ENCODE data around the gene FANCC.

Gene FANCC

DNA sequence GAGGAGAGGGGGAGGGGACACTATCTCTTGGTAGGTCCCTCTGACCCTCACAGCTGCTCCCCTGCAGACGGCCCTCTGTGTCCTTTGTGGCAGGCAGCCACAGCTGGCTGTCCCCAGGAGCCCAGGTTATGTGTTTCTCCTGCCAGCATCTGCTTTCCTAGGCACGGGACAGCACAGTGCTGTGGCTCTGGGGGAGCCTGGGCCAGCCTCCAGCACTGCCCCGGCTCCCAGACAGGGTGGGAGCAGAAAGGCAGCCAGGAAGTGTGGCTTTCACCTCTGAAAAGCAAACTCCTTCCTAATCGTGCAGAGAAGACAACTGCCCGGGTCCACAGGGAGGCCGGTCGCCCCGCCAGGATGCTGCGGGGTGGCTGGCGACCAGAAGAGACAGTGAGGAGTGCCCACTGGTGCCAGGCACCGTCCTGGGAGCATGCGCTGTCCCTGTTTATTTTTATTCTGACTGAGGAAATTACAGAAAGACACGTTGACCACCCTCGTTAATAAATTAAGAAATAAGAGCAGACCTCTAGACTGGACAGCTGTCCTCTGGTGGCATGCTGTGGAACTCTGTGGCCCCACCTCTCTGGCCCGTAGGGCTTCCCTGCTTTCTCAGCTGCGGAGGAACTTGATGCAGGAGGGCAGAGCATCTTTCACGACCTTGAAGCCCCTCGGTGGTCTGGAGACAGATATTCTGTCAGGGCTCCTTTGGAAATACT is 240.3 kb downstream of the FANCC start:
- no peak overlapping the region for H3K27ac ChIP-seq (ENCODE audit: low read length, poor library complexity, severe bottlenecking)
- H2AFZ ChIP-seq (ENCODE audit: low read depth, low read length) = no peak overlapping the region
- H3K79me1 ChIP-seq (replicated peaks; ENCODE audit: low read length, poor library complexity, severe bottlenecking) = peaks cover 23% of the 10 kb centered on the region
- H3K4ac ChIP-seq (ENCODE audit: low read depth in 1 of 2, low read length in 2 of 2) = peak overlapping the region in 1 of 2 experiments; percentile 20
- WGBS = 90% methylated on average over 18 of the region's 18 CpGs
- no peaks in the 10 kb centered on the region for H3K27me3 ChIP-seq (ENCODE audit: control insufficient read depth in 1 of 2, insufficient read depth in 1 of 2, low read length in 2 of 2)
- H3K18ac ChIP-seq (ENCODE audit: low read depth in 1 of 2, low read length in 2 of 2) = no peak overlapping the region
- no peak overlapping the region for H3K4me2 ChIP-seq (ENCODE audit: low read length, poor library complexity, severe bottlenecking)
- no peak overlapping the region for H2AK5ac ChIP-seq (ENCODE audit: low read length, severe bottlenecking)
- H3K9me3 ChIP-seq (ENCODE audit: control insufficient read depth, low read length) = no peaks in the 10 kb centered on the region
- peaks cover 43 to 76% of the 10 kb centered on the region in 2 experiments for H3K36me3 ChIP-seq (ENCODE audit: control insufficient read depth in 1 of 2, insufficient read depth in 2 of 2, low read depth in 1 of 2, low read length in 2 of 2)
- no peak for DNase-seq
- peak overlapping the region; percentile 15 for H2BK15ac ChIP-seq (ENCODE audit: low read depth, poor library complexity, severe bottlenecking)
- no peak overlapping the region for H2BK120ac ChIP-seq (ENCODE audit: low read depth, low read length)
- H3K14ac ChIP-seq (ENCODE audit: low read length in 2 of 2) = no peak overlapping the region
- H3K4me1 ChIP-seq (ENCODE audit: control insufficient read depth, insufficient read depth, low read depth, low read length) = peaks cover 21% of the 10 kb centered on the region
- H2BK5ac ChIP-seq (ENCODE audit: low read depth, low read length, poor library complexity, severe bottlenecking) = no peak overlapping the region
- H3K4me3 ChIP-seq (ENCODE audit: insufficient read depth in 1 of 2, low read depth in 1 of 2, low read length in 2 of 2) = no peak overlapping the region
- H3K23ac ChIP-seq (ENCODE audit: low read length in 2 of 2) = no peak overlapping the region
- no peak overlapping the region for H4K91ac ChIP-seq (ENCODE audit: low read length)
- no peak overlapping the region for H3K9ac ChIP-seq (ENCODE audit: low read length)
- H2BK12ac ChIP-seq (ENCODE audit: low read length in 2 of 2) = no peak overlapping the region
- no peak overlapping the region for H4K8ac ChIP-seq (ENCODE audit: low read length)

DNA sequence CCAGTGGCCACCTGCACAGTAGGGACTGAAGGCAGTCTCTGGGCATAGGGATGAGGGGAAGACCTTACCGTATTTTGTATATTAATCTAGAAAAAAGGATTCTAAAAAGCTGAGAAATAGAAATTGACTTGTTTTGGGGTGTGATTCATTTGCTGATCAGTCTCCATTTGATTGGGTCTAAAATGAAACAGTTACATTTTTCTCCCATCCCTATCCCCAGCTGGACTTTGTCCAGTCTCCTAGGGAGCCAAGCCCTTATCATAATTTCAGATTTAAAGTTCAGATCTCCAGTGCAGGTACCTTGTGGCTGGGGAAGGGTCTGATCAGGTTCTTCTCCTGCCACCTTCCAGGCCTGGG is 240.8 kb downstream of the FANCC start:
- 100% methylated on average over 1 of the region's 1 CpG for WGBS
- no peak overlapping the region for H3K18ac ChIP-seq (ENCODE audit: low read depth in 1 of 2, low read length in 2 of 2)
- no peak overlapping the region for H2BK12ac ChIP-seq (ENCODE audit: low read length in 2 of 2)
- H3K4me1 ChIP-seq (ENCODE audit: control insufficient read depth, insufficient read depth, low read depth, low read length) = peaks cover 23% of the 10 kb centered on the region
- H3K9me3 ChIP-seq (ENCODE audit: control insufficient read depth, low read length) = no peaks in the 10 kb centered on the region
- no peak overlapping the region for H2AFZ ChIP-seq (ENCODE audit: low read depth, low read length)
- no peak overlapping the region for H3K4me2 ChIP-seq (ENCODE audit: low read length, poor library complexity, severe bottlenecking)
- H3K4me3 ChIP-seq (ENCODE audit: insufficient read depth in 1 of 2, low read depth in 1 of 2, low read length in 2 of 2) = no peak overlapping the region
- H4K91ac ChIP-seq (ENCODE audit: low read length) = no peak overlapping the region
- H2BK120ac ChIP-seq (ENCODE audit: low read depth, low read length) = no peak overlapping the region
- H3K27me3 ChIP-seq (ENCODE audit: control insufficient read depth in 1 of 2, insufficient read depth in 1 of 2, low read length in 2 of 2) = no peaks in the 10 kb centered on the region
- H4K8ac ChIP-seq (ENCODE audit: low read length) = no peak overlapping the region
- H3K4ac ChIP-seq (ENCODE audit: low read depth in 1 of 2, low read length in 2 of 2) = no peak overlapping the region
- H2BK15ac ChIP-seq (ENCODE audit: low read depth, poor library complexity, severe bottlenecking) = no peak overlapping the region
- H3K9ac ChIP-seq (ENCODE audit: low read length) = no peak overlapping the region
- no peak overlapping the region for H3K27ac ChIP-seq (ENCODE audit: low read length, poor library complexity, severe bottlenecking)
- no peak overlapping the region for H3K14ac ChIP-seq (ENCODE audit: low read length in 2 of 2)
- H3K36me3 ChIP-seq (ENCODE audit: control insufficient read depth in 1 of 2, insufficient read depth in 2 of 2, low read depth in 1 of 2, low read length in 2 of 2) = peaks cover 41 to 74% of the 10 kb centered on the region in 2 experiments
- H2AK5ac ChIP-seq (ENCODE audit: low read length, severe bottlenecking) = no peak overlapping the region
- H3K23ac ChIP-seq (ENCODE audit: low read length in 2 of 2) = no peak overlapping the region
- no peak overlapping the region for H2BK5ac ChIP-seq (ENCODE audit: low read depth, low read length, poor library complexity, severe bottlenecking)
- no peak for DNase-seq
- peaks cover 18% of the 10 kb centered on the region for H3K79me1 ChIP-seq (replicated peaks; ENCODE audit: low read length, poor library complexity, severe bottlenecking)

DNA sequence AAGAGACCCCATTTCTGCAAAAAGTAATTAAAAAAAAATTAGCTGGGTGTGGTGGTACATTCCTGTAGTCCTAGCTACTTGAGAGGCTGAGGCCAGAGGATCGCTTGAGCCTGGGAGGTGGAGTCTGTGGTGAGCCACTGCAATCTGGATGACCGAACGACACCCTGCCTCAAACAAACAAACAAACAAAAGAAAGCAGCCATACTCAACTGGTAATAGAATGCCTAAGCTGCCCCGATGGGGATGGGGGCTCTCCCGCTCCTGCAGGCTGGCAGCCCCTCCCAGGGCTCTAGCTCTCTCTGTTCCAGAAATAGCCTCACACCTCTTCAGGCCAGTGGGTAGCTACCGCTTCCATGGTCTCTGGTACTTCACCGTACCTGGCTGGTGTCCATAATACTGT is 241.8 kb downstream of the FANCC start:
- no peak overlapping the region for H2AFZ ChIP-seq (ENCODE audit: low read depth, low read length)
- H2AK5ac ChIP-seq (ENCODE audit: low read length, severe bottlenecking) = no peak overlapping the region
- no peak overlapping the region for H2BK15ac ChIP-seq (ENCODE audit: low read depth, poor library complexity, severe bottlenecking)
- DNase-seq = no peak
- H3K79me1 ChIP-seq (replicated peaks; ENCODE audit: low read length, poor library complexity, severe bottlenecking) = peaks cover 15% of the 10 kb centered on the region
- H3K4me2 ChIP-seq (ENCODE audit: low read length, poor library complexity, severe bottlenecking) = no peak overlapping the region
- H3K9ac ChIP-seq (ENCODE audit: low read length) = no peak overlapping the region
- H3K18ac ChIP-seq (ENCODE audit: low read depth in 1 of 2, low read length in 2 of 2) = no peak overlapping the region
- H3K4ac ChIP-seq (ENCODE audit: low read depth in 1 of 2, low read length in 2 of 2) = no peak overlapping the region
- no peak overlapping the region for H2BK120ac ChIP-seq (ENCODE audit: low read depth, low read length)
- no peak overlapping the region for H2BK12ac ChIP-seq (ENCODE audit: low read length in 2 of 2)
- H3K36me3 ChIP-seq (ENCODE audit: control insufficient read depth in 1 of 2, insufficient read depth in 2 of 2, low read depth in 1 of 2, low read length in 2 of 2) = peaks cover 39 to 68% of the 10 kb centered on the region in 2 experiments
- H3K9me3 ChIP-seq (ENCODE audit: control insufficient read depth, low read length) = no peaks in the 10 kb centered on the region
- H3K27me3 ChIP-seq (ENCODE audit: control insufficient read depth in 1 of 2, insufficient read depth in 1 of 2, low read length in 2 of 2) = no peaks in the 10 kb centered on the region
- 94% methylated on average over 7 of the region's 7 CpGs for WGBS
- no peak overlapping the region for H3K23ac ChIP-seq (ENCODE audit: low read length in 2 of 2)
- H2BK5ac ChIP-seq (ENCODE audit: low read depth, low read length, poor library complexity, severe bottlenecking) = no peak overlapping the region
- H3K14ac ChIP-seq (ENCODE audit: low read length in 2 of 2) = no peak overlapping the region
- H3K27ac ChIP-seq (ENCODE audit: low read length, poor library complexity, severe bottlenecking) = no peak overlapping the region
- H4K91ac ChIP-seq (ENCODE audit: low read length) = no peak overlapping the region
- no peak overlapping the region for H3K4me3 ChIP-seq (ENCODE audit: insufficient read depth in 1 of 2, low read depth in 1 of 2, low read length in 2 of 2)
- H3K4me1 ChIP-seq (ENCODE audit: control insufficient read depth, insufficient read depth, low read depth, low read length) = peaks cover 24% of the 10 kb centered on the region
- H4K8ac ChIP-seq (ENCODE audit: low read length) = no peak overlapping the region

DNA sequence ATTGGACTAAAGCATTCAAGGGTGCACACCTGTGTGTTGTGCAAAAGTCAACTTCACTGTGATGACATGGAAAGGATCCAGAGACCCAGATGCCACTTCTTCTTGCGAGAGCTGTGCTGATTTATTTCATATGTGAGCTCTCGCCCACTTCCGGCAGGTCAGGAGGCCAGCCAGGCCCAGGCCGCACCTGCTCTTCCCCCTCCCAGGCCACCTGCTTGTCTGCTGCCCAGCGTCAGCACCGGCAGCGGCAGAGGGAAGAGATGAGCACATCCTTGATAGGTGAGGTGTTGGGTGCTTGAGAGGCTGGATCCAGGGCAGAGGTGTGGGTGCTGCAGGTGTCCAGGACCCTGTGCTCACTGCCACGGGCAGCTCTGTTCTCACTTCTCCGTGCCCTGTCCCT is 242.9 kb downstream of the FANCC start:
- Histone ChIP-seq H2AFZ (ENCODE audit: low read depth, low read length) (no peak overlapping the region), H3K4me1 (ENCODE audit: control insufficient read depth, insufficient read depth, low read depth, low read length) (peaks cover 26% of the 10 kb centered on the region), H3K18ac (ENCODE audit: low read depth in 1 of 2, low read length in 2 of 2) (no peak overlapping the region), H3K23ac (ENCODE audit: low read length in 2 of 2) (no peak overlapping the region), H3K9me3 (ENCODE audit: control insufficient read depth, low read length) (no peaks in the 10 kb centered on the region), H3K27ac (ENCODE audit: low read length, poor library complexity, severe bottlenecking) (no peak overlapping the region), H2BK120ac (ENCODE audit: low read depth, low read length) (no peak overlapping the region), H4K8ac (ENCODE audit: low read length) (no peak overlapping the region), H3K27me3 (ENCODE audit: control insufficient read depth in 1 of 2, insufficient read depth in 1 of 2, low read length in 2 of 2) (no peaks in the 10 kb centered on the region), H2BK15ac (ENCODE audit: low read depth, poor library complexity, severe bottlenecking) (no peak overlapping the region), H3K4ac (ENCODE audit: low read depth in 1 of 2, low read length in 2 of 2) (no peak overlapping the region), H3K4me2 (ENCODE audit: low read length, poor library complexity, severe bottlenecking) (no peak overlapping the region), H2AK5ac (ENCODE audit: low read length, severe bottlenecking) (no peak overlapping the region), H3K79me1 (replicated peaks; ENCODE audit: low read length, poor library complexity, severe bottlenecking) (peaks cover 13% of the 10 kb centered on the region), H3K4me3 (ENCODE audit: insufficient read depth in 1 of 2, low read depth in 1 of 2, low read length in 2 of 2) (no peak overlapping the region), H3K9ac (ENCODE audit: low read length) (no peak overlapping the region), H3K14ac (ENCODE audit: low read length in 2 of 2) (no peak overlapping the region), H2BK12ac (ENCODE audit: low read length in 2 of 2) (no peak overlapping the region), H4K91ac (ENCODE audit: low read length) (no peak overlapping the region), H3K36me3 (ENCODE audit: control insufficient read depth in 1 of 2, insufficient read depth in 2 of 2, low read depth in 1 of 2, low read length in 2 of 2) (peaks cover 42 to 67% of the 10 kb centered on the region in 2 experiments), H2BK5ac (ENCODE audit: low read depth, low read length, poor library complexity, severe bottlenecking) (no peak overlapping the region)
- WGBS = 96% methylated on average over 5 of the region's 9 CpGs
- DNase-seq = no peak

Data from mesenchymal stem cell (in vitro differentiated cells and primary cell).